Neural crest cell (in vitro differentiated cells): ENCODE data around the gene JMJD7. TPM values are rescaled to one million over a fixed set of nuclear protein-coding genes. Genes with fewer than 3 reads are reported as not detected.
A peak's percentile ranks its signal among the peaks of the same experiment; 100 is the strongest.

Experiments
- DNase-seq: peaks from one replicate; pipeline ENCODE4 v3.0.0; 2021; ENCODE audit warnings: low read depth, mixed read lengths, low spot score
- H3K27ac Mint-ChIP-seq: one replicate; pipeline ENCODE4 v1.8.0; 2021; ENCODE audit warnings: mild to moderate bottlenecking, mixed read lengths; ENCODE audit not compliant: unreplicated experiment
- H3K27me3 Mint-ChIP-seq: 2 replicates; pipeline ENCODE4 v1.8.0; 2021; ENCODE audit warnings: low read depth, mild to moderate bottlenecking, mixed read lengths
- H3K36me3 Mint-ChIP-seq: 2 replicates; pipeline ENCODE4 v1.8.0; 2021; ENCODE audit warnings: low read depth, mild to moderate bottlenecking, mixed read lengths
- H3K4me1 Mint-ChIP-seq: 2 replicates; pipeline ENCODE4 v1.8.0; 2021; ENCODE audit warnings: mixed read lengths
- H3K4me3 Mint-ChIP-seq: one replicate; pipeline ENCODE4 v1.8.0; 2021; ENCODE audit warnings: mild to moderate bottlenecking, mixed read lengths
- H3K9me3 Mint-ChIP-seq: 2 replicates; pipeline ENCODE4 v1.8.0; 2021; ENCODE audit warnings: mixed read lengths
- CTCF ChIP-seq: fragments of 200-600 bp; sonication (generic); conservative IDR thresholded peaks from 2 replicates; pipeline ENCODE4 v1.5.0; 2021; ENCODE audit warnings: antibody characterized with exemption, mild to moderate bottlenecking
- total RNA-seq: library from RNA; stranded (reverse); gene quantifications from 2 replicates; pipeline ENCODE4 v1.2.1, GENCODE V29; 2021

The JMJD7 gene
- total RNA-seq, 1 donor from 2014 or later = 16.6 TPM

DNA sequence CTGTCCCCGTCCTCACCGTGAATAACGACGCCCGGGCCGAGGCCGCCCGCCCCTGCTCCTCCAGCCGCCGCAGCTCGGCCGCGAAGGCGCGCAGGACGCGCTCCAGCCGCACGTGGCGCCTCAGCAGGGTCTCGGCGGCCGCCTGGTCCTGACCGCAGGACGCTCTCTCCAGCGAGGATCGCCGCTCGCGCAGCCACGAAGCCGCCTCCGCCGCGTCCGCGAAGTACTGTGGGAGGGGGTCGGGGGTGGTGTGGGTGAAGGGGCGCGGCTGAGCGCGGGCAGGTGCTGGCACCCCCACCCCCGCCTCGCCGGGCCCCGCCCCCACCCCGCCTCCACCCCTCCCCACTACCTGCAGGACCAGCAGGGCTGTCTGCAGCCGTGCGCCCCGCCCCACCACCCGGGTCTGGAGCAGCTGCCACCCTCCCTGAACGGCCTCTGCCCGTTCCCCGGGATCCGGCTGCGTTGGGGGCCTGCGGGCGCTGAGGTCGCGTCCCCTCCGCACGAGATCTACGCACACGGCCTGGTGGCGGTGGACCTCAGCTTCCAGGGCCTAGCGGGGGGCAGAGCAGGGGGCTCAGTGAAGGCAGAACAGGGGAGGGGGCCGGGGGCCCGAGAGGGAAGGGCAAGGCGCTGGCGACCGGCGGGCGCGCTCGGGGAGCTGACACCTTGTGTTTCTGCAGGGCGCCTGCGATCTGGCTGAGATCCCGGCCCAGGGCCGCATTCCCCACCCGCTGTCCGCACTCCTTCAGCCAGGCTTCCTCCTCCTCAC lies 54.2 kb downstream of the JMJD7 start:
- Mint-ChIP-seq H3K9me3 (no peaks in the 10 kb centered on the region), H3K36me3 (no peaks in the 10 kb centered on the region), H3K27me3 (peaks cover 34% of the 10 kb centered on the region), H3K4me1 (peaks cover 8% of the 10 kb centered on the region), H3K27ac (no peak overlapping the region), H3K4me3 (no peak overlapping the region)
- no peak for DNase-seq
- no peak for TF ChIP-seq CTCF

- Mint-ChIP-seq H3K27ac (no peak overlapping the region), H3K4me3 (no peak overlapping the region), H3K27me3 (peaks cover 34% of the 10 kb centered on the region), H3K36me3 (no peaks in the 10 kb centered on the region), H3K4me1 (peaks cover 8% of the 10 kb centered on the region), H3K9me3 (no peaks in the 10 kb centered on the region)
- no peak for DNase-seq
- TF ChIP-seq CTCF = no peak
These were observed 55.0 kb downstream of the JMJD7 start for GRCh38 chr15:41882689-41883483.

DNA sequence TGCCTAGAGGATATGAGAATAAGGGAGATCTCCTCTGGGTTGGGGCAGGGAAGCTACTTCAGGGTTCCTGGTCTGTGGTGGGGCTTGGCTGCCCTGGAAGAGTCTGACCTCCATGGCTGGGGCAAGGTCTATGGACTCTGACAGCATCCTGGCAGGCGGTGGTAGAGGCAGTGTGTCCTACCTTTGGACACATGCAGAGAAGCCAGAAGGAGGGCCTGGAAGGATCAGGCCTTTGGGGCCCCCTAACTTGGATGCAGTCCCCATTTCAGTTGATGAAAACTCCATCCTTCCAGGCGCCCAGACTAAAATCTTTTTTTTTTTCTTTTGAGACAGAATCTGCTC lies 55.6 kb downstream of the JMJD7 start:
- Mint-ChIP-seq H3K4me1 (peaks cover 8% of the 10 kb centered on the region), H3K36me3 (no peaks in the 10 kb centered on the region), H3K27ac (no peak overlapping the region), H3K4me3 (no peak overlapping the region), H3K9me3 (no peaks in the 10 kb centered on the region), H3K27me3 (peaks cover 34% of the 10 kb centered on the region)
- no peak for DNase-seq
- TF ChIP-seq CTCF = no peak

DNA sequence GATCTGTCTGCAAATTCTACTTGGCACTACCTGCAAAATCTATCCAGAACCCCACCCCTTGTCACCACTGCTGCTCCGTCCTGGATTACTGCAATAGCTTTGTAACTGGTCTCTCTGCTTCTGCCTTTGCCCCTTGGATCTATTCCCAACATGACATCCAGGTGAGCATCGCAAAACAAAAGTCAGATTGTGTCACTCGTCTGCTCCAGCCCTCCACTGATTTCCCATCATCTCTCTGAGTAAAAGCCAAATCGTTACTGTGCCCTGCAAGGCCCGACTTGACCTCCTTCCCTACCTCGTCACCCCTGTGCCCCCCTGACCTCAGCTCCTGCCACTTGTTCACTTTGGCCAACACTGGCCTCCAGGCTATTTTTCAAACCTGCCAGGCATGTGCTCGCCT lies 56.6 kb downstream of the JMJD7 start:
- Mint-ChIP-seq H3K9me3 (no peaks in the 10 kb centered on the region), H3K4me3 (no peak overlapping the region), H3K27ac (peak overlapping the region; percentile 31), H3K36me3 (no peaks in the 10 kb centered on the region), H3K27me3 (peaks cover 34% of the 10 kb centered on the region), H3K4me1 (peaks cover 8% of the 10 kb centered on the region)
- no peak for TF ChIP-seq CTCF
- DNase-seq = no peak

DNA sequence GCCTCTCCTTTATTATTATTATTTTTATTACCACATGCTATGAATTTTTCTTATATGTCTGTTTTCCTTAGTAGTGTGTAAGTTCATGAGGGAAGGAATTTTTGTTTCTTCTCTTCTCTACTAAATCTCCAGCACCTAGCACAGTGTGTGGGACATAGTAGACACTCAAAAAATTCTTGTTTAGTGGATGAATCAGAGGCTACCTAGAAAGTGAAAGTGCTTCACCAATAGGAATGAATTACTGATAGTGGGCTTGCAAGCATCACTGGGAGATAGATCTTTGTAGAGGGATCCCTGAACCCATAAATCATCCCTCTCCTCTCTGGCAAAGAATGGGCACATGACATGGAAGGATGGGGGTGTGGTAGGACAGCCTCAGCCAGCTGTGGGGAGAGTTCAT lies 57.4 kb downstream of the JMJD7 start:
- Mint-ChIP-seq H3K27me3 (peaks cover 34% of the 10 kb centered on the region), H3K27ac (no peak overlapping the region), H3K36me3 (no peaks in the 10 kb centered on the region), H3K4me3 (no peak overlapping the region), H3K9me3 (no peaks in the 10 kb centered on the region), H3K4me1 (peaks cover 8% of the 10 kb centered on the region)
- TF ChIP-seq CTCF = no peak
- no peak for DNase-seq
